ENCODE measurements around the gene MRPL20.
"Not testable (repeated sequence)": the region's sequence is repeated elsewhere in the genome, so short reads cannot be mapped to it uniquely, and the experiment has no call there.

MRPL20 gene

DNA sequence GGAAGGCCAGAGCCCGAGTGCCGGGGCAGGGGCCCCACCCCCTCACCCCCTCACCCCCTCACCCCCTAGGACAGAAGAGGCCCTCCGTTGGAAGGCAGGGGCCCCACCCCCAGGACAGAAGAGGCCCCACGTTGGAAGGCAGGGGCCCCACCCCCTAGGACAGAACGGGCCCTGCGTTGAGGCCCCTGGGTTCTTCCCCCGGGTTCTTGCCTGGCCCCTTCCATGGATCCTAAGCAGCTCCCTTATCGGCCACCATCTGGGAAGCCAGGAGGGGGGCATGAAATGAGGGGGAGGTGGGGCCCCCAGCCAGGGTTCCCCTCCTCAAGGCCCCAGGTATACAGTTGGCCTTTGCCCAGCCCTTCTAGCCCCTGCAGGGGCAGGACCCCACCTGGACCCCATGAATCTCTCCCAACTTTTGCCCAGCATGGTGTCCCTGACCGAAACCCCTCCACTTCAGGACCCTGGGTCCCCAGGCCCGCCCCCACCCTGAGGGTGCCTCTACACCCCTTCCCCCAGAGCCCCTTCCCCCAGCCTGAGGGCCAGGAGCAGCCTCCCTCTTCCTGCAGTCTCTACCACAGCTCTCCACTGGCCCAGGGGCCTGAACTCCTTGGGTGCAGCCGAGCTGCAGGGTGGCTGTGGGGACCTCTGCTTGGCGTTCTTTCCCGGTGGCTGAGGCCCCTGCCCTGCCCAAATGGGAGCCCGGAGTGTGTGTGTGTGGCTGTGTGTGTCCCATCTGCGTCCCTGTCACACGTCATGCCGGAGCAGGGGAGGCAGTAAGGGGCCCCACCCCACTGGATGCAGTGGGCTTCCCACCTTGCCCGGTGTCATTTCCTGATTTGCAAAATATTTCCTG lies 24.1 kb upstream of the MRPL20 start:
- peak overlapping the region; percentile 99 for H4K91ac ChIP-seq (ENCODE audit: low read depth, low read length)
- peak overlapping the region; percentile 99 for H3K27ac ChIP-seq (ENCODE audit: low read depth, low read length)
- peaks cover 61% of the 10 kb centered on the region for H3K79me1 ChIP-seq (ENCODE audit: low read length)
- H3K4me3 ChIP-seq (ENCODE audit: low read depth, low read length), result no peak overlapping the region
- H2AK5ac ChIP-seq (ENCODE audit: low read length), result peak overlapping the region; percentile 100
- H3K9ac ChIP-seq (ENCODE audit: low read length), result no peak overlapping the region
- peak overlapping the region; percentile 93 for H3K18ac ChIP-seq (ENCODE audit: low read length)
- H4K8ac ChIP-seq (ENCODE audit: low read depth, low read length), result peak overlapping the region; percentile 93
- peak overlapping the region; percentile 99 for H2BK120ac ChIP-seq (ENCODE audit: insufficient read depth, low read length, poor library complexity)
- peak overlapping the region; percentile 9 for H3K4me2 ChIP-seq (ENCODE audit: low read length)
- H4K12ac ChIP-seq (ENCODE audit: low read depth, low read length), result peak overlapping the region; percentile 91
- H3K23ac ChIP-seq (ENCODE audit: low read length), result no peak overlapping the region
- peak overlapping the region; percentile 50 for H2AFZ ChIP-seq (ENCODE audit: insufficient read depth, low read length, poor library complexity)
- peak overlapping the region; percentile 95 for H3K4ac ChIP-seq (ENCODE audit: low read depth, low read length)
- no CpG with 5 or more reads among the region's 18 CpGs for WGBS (ENCODE audit: extremely low coverage, insufficient coverage, insufficient read length)
- no peaks in the 10 kb centered on the region for H3K36me3 ChIP-seq (ENCODE audit: control insufficient read depth in 1 of 2, insufficient read depth in 2 of 2, low read length in 2 of 2)
- H2BK5ac ChIP-seq (ENCODE audit: low read depth, low read length, poor library complexity), result peak overlapping the region; percentile 97
- H3K27me3 ChIP-seq (ENCODE audit: insufficient read depth, low read length), result no peaks in the 10 kb centered on the region
- H3K4me1 ChIP-seq (ENCODE audit: control insufficient read depth in 1 of 2, insufficient read depth in 2 of 2, low read length in 2 of 2), result peaks cover 57 to 63% of the 10 kb centered on the region in 2 experiments
- H2BK12ac ChIP-seq (ENCODE audit: low read length), result peak overlapping the region; percentile 98
- DNase-seq, result peak; percentile 46 to 52
- H3K14ac ChIP-seq (ENCODE audit: low read length), result peak overlapping the region; percentile 98
- H3K9me3 ChIP-seq (ENCODE audit: insufficient read depth, low read depth, low read length), result peaks cover 2% of the 10 kb centered on the region
- peaks cover 31% of the 10 kb centered on the region for H3K79me2 ChIP-seq (ENCODE audit: control insufficient read depth, insufficient read depth, low read length, poor library complexity)

DNA sequence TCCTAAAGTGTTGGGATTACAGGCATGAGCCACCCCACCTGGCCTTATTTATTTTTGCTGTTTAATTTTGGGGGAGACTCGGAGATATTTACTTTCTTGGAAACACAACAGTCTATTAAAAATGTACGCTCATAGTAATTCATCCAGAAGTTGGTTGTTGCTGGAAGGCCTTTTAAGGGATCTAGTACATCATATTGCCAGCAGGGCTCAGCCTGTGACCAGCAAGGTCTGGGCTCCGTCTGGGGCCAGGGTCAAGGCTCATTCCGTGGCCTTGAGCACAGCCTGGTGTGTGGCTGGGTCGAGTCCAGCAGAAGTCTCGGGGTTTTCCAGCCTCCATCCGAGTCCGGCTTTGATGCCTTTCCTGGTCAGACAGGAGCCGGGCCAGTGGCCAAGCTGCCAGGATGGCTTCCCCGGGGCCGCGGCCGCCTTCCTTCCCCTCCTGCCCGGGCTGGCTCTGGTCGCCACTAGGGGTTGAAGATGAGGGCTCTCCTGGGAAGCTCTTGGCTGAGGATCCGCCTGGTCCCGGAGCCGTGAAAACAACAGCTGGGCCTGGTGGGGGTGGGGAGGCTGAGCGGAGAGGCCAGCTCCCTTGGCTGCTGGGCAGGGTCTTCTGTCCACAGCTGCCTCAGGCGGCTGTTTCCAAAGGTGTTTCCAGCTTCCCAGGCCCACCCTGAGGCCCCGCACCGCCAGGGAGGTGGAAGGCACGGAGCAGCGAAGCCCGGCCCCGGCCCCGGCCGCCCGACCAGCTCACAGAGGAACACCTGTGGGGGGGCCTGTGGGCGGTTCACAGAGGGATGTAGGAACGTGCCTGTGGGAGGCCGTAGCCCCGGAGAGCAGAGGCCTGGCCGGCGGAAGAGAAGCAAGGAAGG lies 23.3 kb upstream of the MRPL20 start:
- Histone ChIP-seq H4K12ac (ENCODE audit: low read depth, low read length) (no peak overlapping the region), H3K79me2 (ENCODE audit: control insufficient read depth, insufficient read depth, low read length, poor library complexity) (peaks cover 27% of the 10 kb centered on the region), H3K4me1 (ENCODE audit: control insufficient read depth in 1 of 2, insufficient read depth in 2 of 2, low read length in 2 of 2) (peaks cover 60 to 66% of the 10 kb centered on the region in 2 experiments), H3K23ac (ENCODE audit: low read length) (no peak overlapping the region), H3K36me3 (ENCODE audit: control insufficient read depth in 1 of 2, insufficient read depth in 2 of 2, low read length in 2 of 2) (no peaks in the 10 kb centered on the region), H3K79me1 (ENCODE audit: low read length) (peaks cover 56% of the 10 kb centered on the region), H3K18ac (ENCODE audit: low read length) (peak overlapping the region; percentile 71), H2AFZ (ENCODE audit: insufficient read depth, low read length, poor library complexity) (peak overlapping the region; percentile 23), H2BK5ac (ENCODE audit: low read depth, low read length, poor library complexity) (peak overlapping the region; percentile 88), H2AK5ac (ENCODE audit: low read length) (peak overlapping the region; percentile 88), H3K4me2 (ENCODE audit: low read length) (no peak overlapping the region), H3K9me3 (ENCODE audit: insufficient read depth, low read depth, low read length) (peaks cover 2% of the 10 kb centered on the region), H2BK120ac (ENCODE audit: insufficient read depth, low read length, poor library complexity) (peak overlapping the region; percentile 6), H3K27me3 (ENCODE audit: insufficient read depth, low read length) (no peaks in the 10 kb centered on the region), H3K4me3 (ENCODE audit: low read depth, low read length) (no peak overlapping the region), H4K8ac (ENCODE audit: low read depth, low read length) (peak overlapping the region; percentile 84), H3K27ac (ENCODE audit: low read depth, low read length) (peak overlapping the region; percentile 99), H3K14ac (ENCODE audit: low read length) (peak overlapping the region; percentile 83), H4K91ac (ENCODE audit: low read depth, low read length) (peak overlapping the region; percentile 99), H3K4ac (ENCODE audit: low read depth, low read length) (peak overlapping the region; percentile 53), H2BK12ac (ENCODE audit: low read length) (peak overlapping the region; percentile 90), H3K9ac (ENCODE audit: low read length) (no peak overlapping the region)
- DNase-seq, result peak; percentile 84 to 89
- no CpG with 5 or more reads among the region's 35 CpGs for WGBS (ENCODE audit: extremely low coverage, insufficient coverage, insufficient read length)

DNA sequence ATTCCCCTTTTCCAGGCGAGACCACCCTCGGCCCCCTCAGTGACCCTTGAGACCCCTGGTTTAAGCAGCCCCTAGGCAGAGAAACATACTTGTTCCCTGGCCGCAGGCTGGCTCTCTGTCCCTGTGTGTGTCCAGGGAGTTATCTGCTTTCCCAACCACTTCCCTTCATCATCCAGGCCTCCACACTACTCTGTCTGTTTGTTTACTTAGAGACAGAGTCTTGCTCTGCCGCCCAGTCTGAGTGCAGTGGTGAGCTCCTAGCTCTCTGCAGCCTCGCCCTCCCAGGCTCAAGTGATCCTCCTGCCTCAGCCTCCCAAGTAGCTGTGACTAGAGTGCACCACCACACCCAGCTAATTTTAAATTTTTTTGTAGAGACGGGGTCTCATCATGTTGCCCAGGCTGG lies 22.6 kb upstream of the MRPL20 start:
- peak in 1 of 2 donors; percentile 73 for DNase-seq
- no peak overlapping the region for H3K4me3 ChIP-seq (ENCODE audit: low read depth, low read length)
- H3K9me3 ChIP-seq (ENCODE audit: insufficient read depth, low read depth, low read length), result no peaks in the 10 kb centered on the region
- H2AK5ac ChIP-seq (ENCODE audit: low read length), result no peak overlapping the region
- H3K9ac ChIP-seq (ENCODE audit: low read length), result no peak overlapping the region
- H3K4ac ChIP-seq (ENCODE audit: low read depth, low read length), result no peak overlapping the region
- H2BK120ac ChIP-seq (ENCODE audit: insufficient read depth, low read length, poor library complexity), result no peak overlapping the region
- no CpG with 5 or more reads among the region's 6 CpGs for WGBS (ENCODE audit: extremely low coverage, insufficient coverage, insufficient read length)
- no peak overlapping the region for H2BK5ac ChIP-seq (ENCODE audit: low read depth, low read length, poor library complexity)
- no peak overlapping the region for H2BK12ac ChIP-seq (ENCODE audit: low read length)
- H3K4me2 ChIP-seq (ENCODE audit: low read length), result no peak overlapping the region
- no peak overlapping the region for H3K18ac ChIP-seq (ENCODE audit: low read length)
- H4K8ac ChIP-seq (ENCODE audit: low read depth, low read length), result no peak overlapping the region
- peaks cover 24% of the 10 kb centered on the region for H3K79me2 ChIP-seq (ENCODE audit: control insufficient read depth, insufficient read depth, low read length, poor library complexity)
- H4K12ac ChIP-seq (ENCODE audit: low read depth, low read length), result no peak overlapping the region
- H3K14ac ChIP-seq (ENCODE audit: low read length), result no peak overlapping the region
- peaks cover 55 to 60% of the 10 kb centered on the region in 2 experiments for H3K4me1 ChIP-seq (ENCODE audit: control insufficient read depth in 1 of 2, insufficient read depth in 2 of 2, low read length in 2 of 2)
- H2AFZ ChIP-seq (ENCODE audit: insufficient read depth, low read length, poor library complexity), result no peak overlapping the region
- H3K27ac ChIP-seq (ENCODE audit: low read depth, low read length), result peak overlapping the region; percentile 99
- peaks cover 50% of the 10 kb centered on the region for H3K79me1 ChIP-seq (ENCODE audit: low read length)
- no peak overlapping the region for H3K23ac ChIP-seq (ENCODE audit: low read length)
- H3K36me3 ChIP-seq (ENCODE audit: control insufficient read depth in 1 of 2, insufficient read depth in 2 of 2, low read length in 2 of 2), result no peaks in the 10 kb centered on the region
- no peaks in the 10 kb centered on the region for H3K27me3 ChIP-seq (ENCODE audit: insufficient read depth, low read length)
- peak overlapping the region; percentile 6 for H4K91ac ChIP-seq (ENCODE audit: low read depth, low read length)

DNA sequence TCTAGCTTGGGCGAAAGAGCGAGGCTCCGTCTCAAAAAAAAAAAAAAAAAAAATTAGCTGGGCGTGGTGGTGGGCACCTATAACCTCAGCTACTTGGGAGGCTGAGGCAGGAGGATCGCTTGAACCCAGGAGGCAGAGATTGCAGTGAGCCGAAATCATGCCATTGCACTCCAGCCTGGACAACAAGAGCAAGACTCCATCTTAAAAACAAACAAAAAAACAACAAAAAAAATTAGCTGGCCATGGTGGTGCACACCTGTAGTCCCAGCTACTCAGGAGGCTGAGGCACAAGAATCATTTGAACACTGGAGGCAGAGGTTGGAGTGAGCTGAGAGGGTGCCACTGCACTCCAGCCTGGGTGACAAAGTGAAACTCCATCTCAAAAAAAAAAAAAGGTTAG lies 21.9 kb upstream of the MRPL20 start:
- not testable (repeated sequence) for H3K4ac ChIP-seq (ENCODE audit: low read depth, low read length); H3K9me3 ChIP-seq (ENCODE audit: insufficient read depth, low read depth, low read length); H4K12ac ChIP-seq (ENCODE audit: low read depth, low read length); H3K23ac ChIP-seq (ENCODE audit: low read length); H3K27me3 ChIP-seq (ENCODE audit: insufficient read depth, low read length); H3K36me3 ChIP-seq (ENCODE audit: control insufficient read depth in 1 of 2, insufficient read depth in 2 of 2, low read length in 2 of 2); DNase-seq; H3K18ac ChIP-seq (ENCODE audit: low read length); H4K91ac ChIP-seq (ENCODE audit: low read depth, low read length); H2AK5ac ChIP-seq (ENCODE audit: low read length); H2AFZ ChIP-seq (ENCODE audit: insufficient read depth, low read length, poor library complexity); H2BK5ac ChIP-seq (ENCODE audit: low read depth, low read length, poor library complexity); H3K4me3 ChIP-seq (ENCODE audit: low read depth, low read length); H3K4me2 ChIP-seq (ENCODE audit: low read length); H3K14ac ChIP-seq (ENCODE audit: low read length); H2BK12ac ChIP-seq (ENCODE audit: low read length); H3K27ac ChIP-seq (ENCODE audit: low read depth, low read length); H3K9ac ChIP-seq (ENCODE audit: low read length); H2BK120ac ChIP-seq (ENCODE audit: insufficient read depth, low read length, poor library complexity); H4K8ac ChIP-seq (ENCODE audit: low read depth, low read length)
- Histone ChIP-seq H3K79me2 (ENCODE audit: control insufficient read depth, insufficient read depth, low read length, poor library complexity) (peaks cover 17% of the 10 kb centered on the region), H3K79me1 (ENCODE audit: low read length) (peaks cover 46% of the 10 kb centered on the region), H3K4me1 (ENCODE audit: control insufficient read depth in 1 of 2, insufficient read depth in 2 of 2, low read length in 2 of 2) (peaks cover 51 to 53% of the 10 kb centered on the region in 2 experiments)
- no CpG with 5 or more reads among the region's 6 CpGs for WGBS (ENCODE audit: extremely low coverage, insufficient coverage, insufficient read length)

Data from trophoblast cell (in vitro differentiated cells and primary cell).